ENCODE data around the gene TCF7L2. TPM values are rescaled to one million over a fixed set of nuclear protein-coding genes. Genes with fewer than 3 reads are reported as not detected.

Gene TCF7L2
- total RNA-seq, 2 donors from 2014 or later = 3.2 to 6.1 TPM

DNA sequence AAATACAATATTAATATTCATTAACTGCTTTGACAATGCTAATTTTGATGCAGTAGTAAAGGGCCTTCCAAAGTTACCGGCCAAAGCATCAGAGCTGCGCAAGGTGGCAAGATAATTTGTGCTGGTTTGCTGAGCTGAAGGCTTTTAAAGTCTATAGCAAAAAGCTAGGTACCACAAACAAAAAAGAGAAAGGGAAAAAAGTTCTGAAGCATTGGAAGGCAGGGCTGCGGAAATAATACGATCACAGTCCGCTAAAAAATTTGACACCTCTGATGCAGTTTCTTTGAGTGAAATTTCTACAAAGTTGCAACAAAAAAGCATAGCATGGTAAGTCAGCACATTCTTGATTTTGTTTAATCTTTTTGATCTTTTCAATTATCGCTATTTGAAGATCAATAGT, 175.6 kb downstream of the TCF7L2 start:
- Mint-ChIP-seq H3K27me3 (ENCODE audit: low read depth) (peaks cover 70% of the 10 kb centered on the region), H3K4me3 (no peak overlapping the region), H3K9me3 (no peaks in the 10 kb centered on the region), H3K4me1 (ENCODE audit: low read depth) (peaks cover 6% of the 10 kb centered on the region), H3K27ac (no peak overlapping the region), H3K36me3 (ENCODE audit: insufficient read depth in 2 of 2) (no peaks in the 10 kb centered on the region)
- DNase-seq (no peak), ATAC-seq (replicated peaks in 1 of 2) (no peak)

GRCh38 chr10:113126229-113127201, 176.5 kb downstream of the TCF7L2 start:
- DNase-seq = peak; percentile 53 to 68
- peak; percentile 99 to 100 for ATAC-seq (replicated peaks in 1 of 2)
- no peaks in the 10 kb centered on the region for H3K36me3 Mint-ChIP-seq (ENCODE audit: insufficient read depth in 2 of 2)
- H3K4me3 Mint-ChIP-seq = peak overlapping the region; percentile 63 to 69
- H3K4me1 Mint-ChIP-seq (ENCODE audit: low read depth) = peaks cover 6% of the 10 kb centered on the region
- peaks cover 64% of the 10 kb centered on the region for H3K27me3 Mint-ChIP-seq (ENCODE audit: low read depth)
- no peak overlapping the region for H3K27ac Mint-ChIP-seq
- H3K9me3 Mint-ChIP-seq = no peaks in the 10 kb centered on the region

DNA sequence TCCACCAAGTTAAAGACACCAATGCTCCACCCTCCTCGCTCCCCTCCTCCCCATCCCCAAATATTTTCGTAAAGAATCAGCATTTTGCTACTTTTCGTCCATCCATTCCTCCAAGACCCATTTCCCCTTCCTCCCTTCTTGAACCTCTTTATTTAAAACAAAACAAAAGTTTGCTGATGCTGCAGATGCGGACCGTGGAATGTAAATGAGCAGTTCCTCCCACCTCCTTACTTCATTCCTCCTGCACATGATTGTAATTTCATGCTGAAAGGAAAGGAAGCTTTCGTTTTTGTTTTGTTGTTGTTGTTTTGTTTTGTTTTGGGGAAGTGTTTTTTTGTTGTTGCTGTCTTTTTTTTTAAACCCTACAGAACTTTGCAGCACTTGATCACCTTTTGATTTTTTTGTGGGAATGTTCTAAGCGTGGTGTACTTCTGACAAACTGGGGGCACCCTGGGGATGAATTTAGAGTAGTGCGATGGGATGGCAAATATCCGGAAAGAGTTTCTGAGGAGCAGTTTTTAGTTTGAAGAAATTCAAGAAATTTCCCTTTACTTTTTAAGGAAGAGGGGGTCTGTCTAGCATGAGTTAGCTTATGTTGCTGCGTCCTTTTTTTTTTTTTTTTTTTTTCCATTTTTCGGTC, 177.3 kb downstream of the TCF7L2 start:
- peaks cover 62% of the 10 kb centered on the region for H3K27me3 Mint-ChIP-seq (ENCODE audit: low read depth)
- no peak overlapping the region for H3K4me3 Mint-ChIP-seq
- ATAC-seq (replicated peaks in 1 of 2) (no peak), DNase-seq (no peak)
- H3K9me3 Mint-ChIP-seq = no peaks in the 10 kb centered on the region
- H3K27ac Mint-ChIP-seq = no peak overlapping the region
- peaks cover 6% of the 10 kb centered on the region for H3K4me1 Mint-ChIP-seq (ENCODE audit: low read depth)
- H3K36me3 Mint-ChIP-seq (ENCODE audit: insufficient read depth in 2 of 2) = no peaks in the 10 kb centered on the region

DNA sequence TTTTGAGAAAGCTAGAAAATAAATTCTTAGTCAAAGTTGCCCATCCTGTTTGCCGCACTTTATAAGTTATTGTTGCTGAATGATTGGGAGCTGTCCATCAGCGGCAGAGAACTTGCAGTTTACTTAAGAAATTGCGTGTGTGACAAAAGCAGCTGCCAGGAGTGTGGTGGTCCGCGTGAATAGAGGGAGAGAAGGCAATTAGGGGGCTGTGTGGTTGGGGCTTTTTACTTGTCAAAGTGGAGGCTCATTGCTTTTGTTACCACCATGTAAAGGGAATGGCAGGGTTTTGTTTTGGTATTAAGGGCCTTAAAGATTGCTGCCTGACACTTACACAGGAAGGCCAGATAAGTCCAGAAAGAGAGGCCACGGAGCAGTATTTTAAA, 177.8 kb downstream of the TCF7L2 start:
- no peaks in the 10 kb centered on the region for H3K36me3 Mint-ChIP-seq (ENCODE audit: insufficient read depth in 2 of 2)

DNA sequence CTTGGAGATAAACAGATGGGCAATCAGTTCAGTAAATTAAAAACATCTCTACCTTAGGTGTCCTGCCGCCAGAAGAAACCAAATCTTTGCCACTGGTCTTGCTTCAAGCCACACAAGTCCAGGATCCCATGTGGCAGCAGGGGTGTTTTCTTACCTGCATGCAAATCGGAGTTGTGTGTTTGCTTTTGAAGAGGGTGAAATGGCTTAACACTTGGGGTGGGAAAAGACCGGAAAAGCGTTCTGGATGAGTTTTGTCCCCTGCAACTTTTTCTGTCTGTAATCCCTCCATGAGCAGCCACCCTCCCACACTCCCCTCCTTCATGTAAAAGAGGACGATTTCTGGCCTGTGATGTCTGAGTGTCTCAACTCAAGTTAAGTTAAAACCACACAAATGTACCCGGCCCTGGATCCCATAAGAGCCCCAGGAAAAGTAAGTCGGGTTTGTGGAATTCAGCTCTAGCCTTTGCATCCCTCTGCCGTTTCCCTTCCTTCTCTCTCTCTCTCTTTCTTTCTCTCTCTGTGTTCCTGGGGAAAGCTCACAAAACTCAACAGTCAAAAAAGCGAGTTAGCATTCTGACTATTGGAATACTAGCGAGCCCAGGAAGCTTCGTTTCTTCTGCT, 178.5 kb downstream of the TCF7L2 start:
- no peak overlapping the region for H3K27ac Mint-ChIP-seq
- no peaks in the 10 kb centered on the region for H3K9me3 Mint-ChIP-seq
- ATAC-seq (replicated peaks in 1 of 2) (no peak), DNase-seq (no peak)
- peaks cover 6% of the 10 kb centered on the region for H3K4me1 Mint-ChIP-seq (ENCODE audit: low read depth)
- no peak overlapping the region for H3K4me3 Mint-ChIP-seq
- peaks cover 51% of the 10 kb centered on the region for H3K27me3 Mint-ChIP-seq (ENCODE audit: low read depth)
- no peaks in the 10 kb centered on the region for H3K36me3 Mint-ChIP-seq (ENCODE audit: insufficient read depth in 2 of 2)

More for the DNA sequence above, 177.8 kb downstream of the TCF7L2 start:
- DNase-seq (no peak), ATAC-seq (replicated peaks in 1 of 2) (no peak)
- no peak overlapping the region for H3K4me3 Mint-ChIP-seq
- H3K4me1 Mint-ChIP-seq (ENCODE audit: low read depth) = peaks cover 6% of the 10 kb centered on the region
- H3K27me3 Mint-ChIP-seq (ENCODE audit: low read depth) = peaks cover 57% of the 10 kb centered on the region
- H3K27ac Mint-ChIP-seq = no peak overlapping the region
- H3K9me3 Mint-ChIP-seq = no peaks in the 10 kb centered on the region

GRCh38 chr10:113129117-113129516, 179.1 kb downstream of the TCF7L2 start:
- Mint-ChIP-seq H3K4me3 (no peak overlapping the region), H3K27me3 (ENCODE audit: low read depth) (peaks cover 45% of the 10 kb centered on the region), H3K4me1 (ENCODE audit: low read depth) (peaks cover 6% of the 10 kb centered on the region), H3K36me3 (ENCODE audit: insufficient read depth in 2 of 2) (no peaks in the 10 kb centered on the region), H3K9me3 (no peaks in the 10 kb centered on the region), H3K27ac (no peak overlapping the region)
- DNase-seq = no peak
- ATAC-seq (replicated peaks in 1 of 2) = no peak

GRCh38 chr10:113130014-113130641, 180.1 kb downstream of the TCF7L2 start:
- H3K9me3 Mint-ChIP-seq = no peaks in the 10 kb centered on the region
- ATAC-seq (replicated peaks in 1 of 2) (no peak), DNase-seq (no peak)
- H3K36me3 Mint-ChIP-seq (ENCODE audit: insufficient read depth in 2 of 2) = no peaks in the 10 kb centered on the region
- peaks cover 38% of the 10 kb centered on the region for H3K27me3 Mint-ChIP-seq (ENCODE audit: low read depth)
- H3K27ac Mint-ChIP-seq = no peak overlapping the region
- peaks cover 6% of the 10 kb centered on the region for H3K4me1 Mint-ChIP-seq (ENCODE audit: low read depth)
- no peak overlapping the region for H3K4me3 Mint-ChIP-seq

- Mint-ChIP-seq H3K36me3 (ENCODE audit: insufficient read depth in 2 of 2) (no peaks in the 10 kb centered on the region), H3K4me1 (ENCODE audit: low read depth) (no peaks in the 10 kb centered on the region), H3K4me3 (no peak overlapping the region), H3K27me3 (ENCODE audit: low read depth) (peaks cover 22% of the 10 kb centered on the region), H3K9me3 (no peaks in the 10 kb centered on the region), H3K27ac (no peak overlapping the region)
- ATAC-seq (replicated peaks in 1 of 2) (no peak), DNase-seq (no peak)
Measured at GRCh38 chr10:113131613-113132261, 181.7 kb downstream of the TCF7L2 start.

DNA sequence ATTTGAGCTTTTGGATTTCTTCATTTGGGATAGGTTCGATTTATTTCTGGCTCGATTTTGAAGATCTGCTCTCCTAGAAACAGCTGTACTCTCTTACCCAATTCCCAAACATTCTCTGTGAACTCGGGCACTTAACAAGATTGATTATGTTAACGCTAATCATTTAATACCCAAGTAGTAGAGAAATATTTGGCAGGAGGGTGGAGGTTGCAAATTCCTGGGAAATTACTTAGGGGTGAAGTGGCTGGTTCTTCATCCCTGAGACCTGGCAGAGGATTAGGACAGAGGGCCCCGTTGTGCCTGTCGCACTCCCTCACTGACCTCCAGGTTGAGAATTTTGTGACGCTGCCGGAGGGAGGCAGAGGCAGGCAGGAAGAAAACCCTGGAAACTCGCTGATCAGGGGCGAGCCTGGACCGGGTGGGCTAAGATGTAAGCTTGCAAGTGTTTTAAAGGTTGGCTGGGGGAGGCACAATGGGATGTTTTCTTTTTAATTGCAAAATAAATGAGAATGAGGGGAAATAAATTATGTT, 182.6 kb downstream of the TCF7L2 start:
- ATAC-seq (replicated peaks in 1 of 2) (no peak), DNase-seq (no peak)
- Mint-ChIP-seq H3K4me3 (no peak overlapping the region), H3K27ac (no peak overlapping the region), H3K36me3 (ENCODE audit: insufficient read depth in 2 of 2) (no peaks in the 10 kb centered on the region), H3K4me1 (ENCODE audit: low read depth) (no peaks in the 10 kb centered on the region), H3K9me3 (no peaks in the 10 kb centered on the region), H3K27me3 (ENCODE audit: low read depth) (peaks cover 22% of the 10 kb centered on the region)

DNA sequence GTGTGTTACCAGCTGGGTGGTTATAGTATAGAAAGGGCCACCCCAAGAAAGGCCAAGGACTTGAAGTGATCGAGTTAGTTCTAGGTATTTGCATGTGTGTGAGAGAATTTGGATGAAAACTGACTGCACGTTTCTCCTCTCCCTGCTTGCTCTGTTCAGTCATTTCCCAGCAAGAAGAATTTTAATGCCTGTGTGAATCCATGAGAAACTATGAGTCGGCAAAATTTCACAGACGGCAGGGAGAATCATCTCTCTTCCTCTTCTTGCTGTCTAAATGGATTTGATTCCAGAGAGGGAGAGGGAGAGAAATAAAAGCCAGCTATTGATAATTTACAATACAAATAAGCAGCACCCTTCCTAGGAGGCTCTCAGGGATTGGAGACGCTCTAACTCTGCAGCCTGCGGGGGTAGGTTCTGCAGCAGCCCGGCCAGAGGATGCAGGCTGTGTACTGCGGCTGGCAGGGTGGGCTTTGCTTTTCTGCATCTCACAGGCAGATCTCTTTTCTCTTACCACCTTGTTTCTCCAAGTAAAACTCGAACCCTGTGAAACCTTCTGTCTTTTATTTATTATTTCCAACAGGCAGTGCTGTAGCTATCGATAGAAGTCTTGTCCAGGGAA, 183.6 kb downstream of the TCF7L2 start:
- DNase-seq = no peak
- H3K4me1 Mint-ChIP-seq (ENCODE audit: low read depth) = no peaks in the 10 kb centered on the region
- no peak for ATAC-seq (replicated peaks in 1 of 2)
- H3K36me3 Mint-ChIP-seq (ENCODE audit: insufficient read depth in 2 of 2) = no peaks in the 10 kb centered on the region
- no peak overlapping the region for H3K27ac Mint-ChIP-seq
- H3K27me3 Mint-ChIP-seq (ENCODE audit: low read depth) = peaks cover 14% of the 10 kb centered on the region
- no peaks in the 10 kb centered on the region for H3K9me3 Mint-ChIP-seq
- no peak overlapping the region for H3K4me3 Mint-ChIP-seq

DNA sequence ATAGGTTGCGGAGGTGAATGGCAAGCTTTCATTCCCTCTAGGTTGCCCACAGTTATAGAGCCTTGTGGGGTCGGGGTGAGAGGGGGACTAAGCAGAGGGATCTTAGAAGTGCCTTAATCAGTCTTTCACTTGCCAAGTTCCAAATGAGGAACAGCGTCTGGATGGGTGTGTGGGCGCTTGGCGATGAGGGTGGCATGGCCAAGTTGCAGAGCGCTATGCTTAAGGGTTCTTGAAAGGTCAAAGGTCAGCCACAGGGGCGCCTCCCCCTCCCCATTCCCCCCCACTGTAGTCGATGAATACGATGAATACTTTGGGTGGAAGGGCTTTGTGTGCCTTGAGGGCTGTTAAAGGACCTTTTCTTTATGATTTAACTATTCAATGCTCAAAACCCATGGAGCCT, 185.0 kb downstream of the TCF7L2 start:
- H3K4me1 Mint-ChIP-seq (ENCODE audit: low read depth) = no peaks in the 10 kb centered on the region

More for the DNA sequence above, 185.0 kb downstream of the TCF7L2 start:
- DNase-seq = no peak
- Mint-ChIP-seq H3K9me3 (no peaks in the 10 kb centered on the region), H3K27me3 (ENCODE audit: low read depth) (peaks cover 9% of the 10 kb centered on the region), H3K36me3 (ENCODE audit: insufficient read depth in 2 of 2) (no peaks in the 10 kb centered on the region), H3K4me3 (no peak overlapping the region), H3K27ac (no peak overlapping the region)
- ATAC-seq (replicated peaks in 1 of 2) = no peak
